ENCODE results near the gene RBKS. TPM values are rescaled to one million over a fixed set of nuclear protein-coding genes. Genes with fewer than 3 reads are reported as not detected.
A peak's percentile ranks its signal among the peaks of the same experiment; 100 is the strongest.

RBKS gene
- total RNA-seq, 1 donor from 2014 or later = 1.6 TPM

DNA sequence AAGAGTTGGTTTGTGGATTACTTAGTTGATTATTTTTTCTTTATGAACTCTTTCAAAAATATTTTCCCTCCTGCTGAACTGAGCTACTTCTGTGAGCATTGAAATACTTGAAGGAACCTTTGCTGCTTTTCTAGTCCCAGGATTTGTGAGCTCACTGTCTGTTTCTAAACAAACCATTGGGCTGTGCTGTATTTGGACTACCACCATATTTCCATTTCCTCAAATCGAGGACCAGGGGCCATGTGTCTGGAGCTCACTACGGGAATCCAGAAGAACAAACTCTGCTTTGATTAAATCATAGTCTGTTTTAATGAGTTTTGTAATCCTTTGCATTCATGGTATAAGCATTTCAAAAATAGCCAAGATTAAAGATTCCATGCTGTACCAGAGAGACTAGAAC is 117.4 kb downstream of the RBKS start:
- Mint-ChIP-seq H3K27me3 (ENCODE audit: low read depth, unreplicated experiment) (peaks cover under 1% of the 10 kb centered on the region), H3K4me3 (ENCODE audit: unreplicated experiment) (peak overlapping the region; percentile 98), H3K4me1 (ENCODE audit: low read depth, unreplicated experiment) (peaks cover 23% of the 10 kb centered on the region), H3K9me3 (ENCODE audit: unreplicated experiment) (no peaks in the 10 kb centered on the region), H3K27ac (ENCODE audit: unreplicated experiment) (peak overlapping the region; percentile 70), H3K36me3 (ENCODE audit: low read depth, unreplicated experiment) (peaks cover 8% of the 10 kb centered on the region)
- peaks cover 60% of the 10 kb centered on the region for H3K79me2 ChIP-seq (ENCODE audit: insufficient read depth, low read length)
- no peaks in the 10 kb centered on the region for H3K9me3 ChIP-seq (ENCODE audit: insufficient read depth, low read depth, low read length)
- peaks cover 25% of the 10 kb centered on the region for H3K4me1 ChIP-seq (ENCODE audit: insufficient read depth, low read length)
- H3K9ac ChIP-seq (ENCODE audit: low read length) = peak overlapping the region; percentile 93
- no peaks in the 10 kb centered on the region for H3K27me3 ChIP-seq (ENCODE audit: insufficient read depth, low read length)
- H3K4me2 ChIP-seq (ENCODE audit: low read length) = peak overlapping the region; percentile 86
- H4K20me1 ChIP-seq (ENCODE audit: insufficient read depth, low read length) = peaks cover 5% of the 10 kb centered on the region
- DNase-seq (ENCODE audit: low read depth) = no peak
- TF ChIP-seq, protein P1, sequence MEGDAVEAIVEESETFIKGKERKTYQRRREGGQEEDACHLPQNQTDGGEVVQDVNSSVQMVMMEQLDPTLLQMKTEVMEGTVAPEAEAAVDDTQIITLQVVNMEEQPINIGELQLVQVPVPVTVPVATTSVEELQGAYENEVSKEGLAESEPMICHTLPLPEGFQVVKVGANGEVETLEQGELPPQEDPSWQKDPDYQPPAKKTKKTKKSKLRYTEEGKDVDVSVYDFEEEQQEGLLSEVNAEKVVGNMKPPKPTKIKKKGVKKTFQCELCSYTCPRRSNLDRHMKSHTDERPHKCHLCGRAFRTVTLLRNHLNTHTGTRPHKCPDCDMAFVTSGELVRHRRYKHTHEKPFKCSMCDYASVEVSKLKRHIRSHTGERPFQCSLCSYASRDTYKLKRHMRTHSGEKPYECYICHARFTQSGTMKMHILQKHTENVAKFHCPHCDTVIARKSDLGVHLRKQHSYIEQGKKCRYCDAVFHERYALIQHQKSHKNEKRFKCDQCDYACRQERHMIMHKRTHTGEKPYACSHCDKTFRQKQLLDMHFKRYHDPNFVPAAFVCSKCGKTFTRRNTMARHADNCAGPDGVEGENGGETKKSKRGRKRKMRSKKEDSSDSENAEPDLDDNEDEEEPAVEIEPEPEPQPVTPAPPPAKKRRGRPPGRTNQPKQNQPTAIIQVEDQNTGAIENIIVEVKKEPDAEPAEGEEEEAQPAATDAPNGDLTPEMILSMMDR (IDR thresholded peaks at IDR 0.05; ENCODE audit: insufficient read depth, low read depth, low read length) = no peak
- TF ChIP-seq EZH2 (IDR thresholded peaks at IDR 0.05; ENCODE audit: insufficient read depth, low read length) = no peak
- H2AFZ ChIP-seq (ENCODE audit: low read depth, low read length) = no peak overlapping the region
- H3K4me3 ChIP-seq (ENCODE audit: insufficient read depth, low read depth, low read length) = peak overlapping the region; percentile 97
- H3K27ac ChIP-seq (ENCODE audit: low read depth, low read length) = peak overlapping the region; percentile 90
- H3K36me3 ChIP-seq (ENCODE audit: insufficient read depth, low read length) = peaks cover 6% of the 10 kb centered on the region
- no peak for FAIRE-seq

DNA sequence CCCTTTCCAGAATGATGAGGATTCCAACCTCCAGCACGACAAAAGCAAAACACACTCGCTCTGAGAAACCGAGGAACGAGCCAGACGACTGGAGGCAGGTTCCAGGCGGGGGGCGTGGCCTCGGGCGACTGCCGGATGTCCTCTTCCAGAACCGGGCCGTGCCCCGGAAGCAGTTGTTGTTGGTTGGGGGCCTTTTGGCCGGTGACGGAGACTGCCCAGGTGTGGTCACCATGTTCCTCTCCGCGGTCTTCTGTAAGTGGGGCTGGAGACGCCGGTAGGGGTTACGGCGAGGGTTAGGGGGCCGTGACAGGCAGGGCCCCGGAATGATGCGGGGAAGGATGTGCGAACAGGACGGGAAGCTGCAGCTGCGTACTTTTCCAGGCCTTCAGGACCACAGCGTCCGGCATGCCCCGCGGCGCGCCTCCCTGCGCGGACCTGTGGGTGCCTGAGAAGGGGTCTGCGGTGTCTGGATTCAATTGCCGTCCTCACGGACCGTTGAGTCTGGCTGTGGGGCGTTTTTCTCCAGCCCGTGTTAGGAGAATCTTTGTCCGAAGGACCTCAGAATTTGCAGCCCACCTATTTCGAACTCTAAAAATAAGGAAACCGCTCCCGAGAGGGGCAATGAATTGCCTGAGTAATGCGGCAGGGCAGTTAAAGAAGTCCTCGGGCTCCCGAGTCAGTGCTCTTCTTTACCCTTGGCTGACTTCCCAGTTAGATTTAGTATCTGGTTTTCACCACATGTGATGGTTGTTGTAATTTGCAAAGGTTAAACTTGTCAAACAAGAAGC is 118.4 kb downstream of the RBKS start, which contains the start of gene MRPL33:
Gene MRPL33, plus strand, starts transcription at position 172 of the 788 bp plus-strand sequence. Its CDS starts 59 bp downstream, at position 231.
- H3K4me2 ChIP-seq (ENCODE audit: low read length) = peak within 1 kb of the TSS; percentile 86
- no peaks in the 10 kb centered on the region for H3K9me3 ChIP-seq (ENCODE audit: insufficient read depth, low read depth, low read length)
- H3K79me2 ChIP-seq (ENCODE audit: insufficient read depth, low read length) = peaks cover 50% of the 10 kb centered on the region
- FAIRE-seq (no peak), DNase-seq (ENCODE audit: low read depth) (peak; percentile 83)
- H4K20me1 ChIP-seq (ENCODE audit: insufficient read depth, low read length) = peaks cover 5% of the 10 kb centered on the region
- H3K9ac ChIP-seq (ENCODE audit: low read length) = peak within 1 kb of the TSS; percentile 93
- TF ChIP-seq, protein P1 (IDR thresholded peaks at IDR 0.05; ENCODE audit: insufficient read depth, low read depth, low read length) = no peak
- no peak for TF ChIP-seq EZH2 (IDR thresholded peaks at IDR 0.05; ENCODE audit: insufficient read depth, low read length)
- H3K4me3 ChIP-seq (ENCODE audit: insufficient read depth, low read depth, low read length) = peak within 1 kb of the TSS; percentile 97
- Mint-ChIP-seq H3K9me3 (ENCODE audit: unreplicated experiment) (no peaks in the 10 kb centered on the region), H3K36me3 (ENCODE audit: low read depth, unreplicated experiment) (peaks cover 4% of the 10 kb centered on the region), H3K4me1 (ENCODE audit: low read depth, unreplicated experiment) (peaks cover 21% of the 10 kb centered on the region), H3K27me3 (ENCODE audit: low read depth, unreplicated experiment) (peaks cover 1% of the 10 kb centered on the region), H3K4me3 (ENCODE audit: unreplicated experiment) (peak within 1 kb of the TSS; percentile 98), H3K27ac (ENCODE audit: unreplicated experiment) (peak within 1 kb of the TSS; percentile 95)
- H3K4me1 ChIP-seq (ENCODE audit: insufficient read depth, low read length) = peaks cover 25% of the 10 kb centered on the region
- H3K27me3 ChIP-seq (ENCODE audit: insufficient read depth, low read length) = no peaks in the 10 kb centered on the region
- H3K36me3 ChIP-seq (ENCODE audit: insufficient read depth, low read length) = peaks cover 6% of the 10 kb centered on the region
- H3K27ac ChIP-seq (ENCODE audit: low read depth, low read length) = peak within 1 kb of the TSS; percentile 90
- peak within 1 kb of the TSS; percentile 94 for H2AFZ ChIP-seq (ENCODE audit: low read depth, low read length)

DNA sequence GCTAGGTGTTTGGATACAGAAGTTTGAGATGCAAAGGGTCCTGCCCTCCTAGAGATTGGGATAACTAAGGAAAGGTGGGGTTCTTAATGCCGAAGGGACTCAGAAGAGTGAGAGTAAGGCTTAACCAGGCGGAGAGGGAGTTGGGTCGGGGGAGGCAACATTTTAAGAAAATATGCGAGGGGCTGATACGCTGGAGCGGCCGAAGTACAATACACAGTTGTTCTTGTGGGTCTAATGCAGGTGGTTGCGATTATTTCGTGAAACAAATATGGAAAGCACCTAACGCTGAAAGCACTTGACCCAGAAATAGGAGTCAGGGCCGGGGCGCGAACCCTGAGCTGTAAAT is 119.0 kb downstream of the RBKS start:
- peak overlapping the region; percentile 86 for H3K4me2 ChIP-seq (ENCODE audit: low read length)
- TF ChIP-seq, protein P1 (IDR thresholded peaks at IDR 0.05; ENCODE audit: insufficient read depth, low read depth, low read length) = no peak
- no peak for TF ChIP-seq EZH2 (IDR thresholded peaks at IDR 0.05; ENCODE audit: insufficient read depth, low read length)
- Mint-ChIP-seq H3K4me1 (ENCODE audit: low read depth, unreplicated experiment) (peaks cover 20% of the 10 kb centered on the region), H3K27ac (ENCODE audit: unreplicated experiment) (peak overlapping the region; percentile 95), H3K4me3 (ENCODE audit: unreplicated experiment) (peak overlapping the region; percentile 98), H3K9me3 (ENCODE audit: unreplicated experiment) (no peaks in the 10 kb centered on the region), H3K36me3 (ENCODE audit: low read depth, unreplicated experiment) (peaks cover 3% of the 10 kb centered on the region), H3K27me3 (ENCODE audit: low read depth, unreplicated experiment) (peaks cover 1% of the 10 kb centered on the region)
- H2AFZ ChIP-seq (ENCODE audit: low read depth, low read length) = peak overlapping the region; percentile 94
- no peak for DNase-seq (ENCODE audit: low read depth)
- FAIRE-seq = no peak
- H3K36me3 ChIP-seq (ENCODE audit: insufficient read depth, low read length) = peaks cover 6% of the 10 kb centered on the region
- peak overlapping the region; percentile 93 for H3K9ac ChIP-seq (ENCODE audit: low read length)
- no peaks in the 10 kb centered on the region for H3K9me3 ChIP-seq (ENCODE audit: insufficient read depth, low read depth, low read length)
- H3K27me3 ChIP-seq (ENCODE audit: insufficient read depth, low read length) = no peaks in the 10 kb centered on the region
- peaks cover 5% of the 10 kb centered on the region for H4K20me1 ChIP-seq (ENCODE audit: insufficient read depth, low read length)
- H3K27ac ChIP-seq (ENCODE audit: low read depth, low read length) = peak overlapping the region; percentile 90
- peak overlapping the region; percentile 97 for H3K4me3 ChIP-seq (ENCODE audit: insufficient read depth, low read depth, low read length)
- H3K4me1 ChIP-seq (ENCODE audit: insufficient read depth, low read length) = peaks cover 25% of the 10 kb centered on the region
- H3K79me2 ChIP-seq (ENCODE audit: insufficient read depth, low read length) = peaks cover 44% of the 10 kb centered on the region

Measured in astrocyte (in vitro differentiated cells and primary cell).